Measurements from ENCODE around the gene HCN1.
"Not testable (repeated sequence)": the region's sequence is repeated elsewhere in the genome, so short reads cannot be mapped to it uniquely, and the experiment has no call there.

Gene HCN1

GRCh38 chr5:45312627-45313026 is 383.6 kb downstream of the HCN1 start:
- in situ Hi-C loops (cut with HindIII; ENCODE audit: low sequenced_read_pairs), result not testable (repeated sequence)

DNA sequence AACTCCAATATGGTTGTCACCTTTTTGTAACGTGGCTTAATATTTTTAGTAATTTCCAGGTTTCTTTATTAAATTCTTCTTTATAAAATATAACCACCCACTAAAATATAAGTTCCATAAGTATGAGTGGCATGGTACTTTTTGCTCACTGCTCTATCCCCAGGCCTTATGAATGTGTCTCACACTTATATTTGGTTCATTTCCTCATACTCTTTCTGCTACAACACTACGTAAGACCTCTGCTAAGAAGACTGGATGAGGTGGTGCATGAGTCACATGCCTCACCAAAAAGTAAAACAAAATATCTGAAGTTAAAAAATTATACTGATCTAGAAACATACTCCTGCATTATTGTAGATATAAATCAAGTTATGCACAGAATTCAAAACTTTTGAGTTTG is 400.9 kb downstream of the HCN1 start:
- in situ Hi-C loops (cut with HindIII; ENCODE audit: low sequenced_read_pairs), result no loop called here

- in situ Hi-C loops (cut with HindIII; ENCODE audit: low sequenced_read_pairs), result no loop called here
Measured at GRCh38 chr5:45288746-45289145, 407.4 kb downstream of the HCN1 start.

GRCh38 chr5:45284436-45284835 is 411.7 kb downstream of the HCN1 start:
- in situ Hi-C loops (cut with HindIII; ENCODE audit: low sequenced_read_pairs), result no loop called here

- in situ Hi-C loops (cut with HindIII; ENCODE audit: low sequenced_read_pairs), result no loop called here
Measured at GRCh38 chr5:45281081-45281480, 415.1 kb downstream of the HCN1 start.

DNA sequence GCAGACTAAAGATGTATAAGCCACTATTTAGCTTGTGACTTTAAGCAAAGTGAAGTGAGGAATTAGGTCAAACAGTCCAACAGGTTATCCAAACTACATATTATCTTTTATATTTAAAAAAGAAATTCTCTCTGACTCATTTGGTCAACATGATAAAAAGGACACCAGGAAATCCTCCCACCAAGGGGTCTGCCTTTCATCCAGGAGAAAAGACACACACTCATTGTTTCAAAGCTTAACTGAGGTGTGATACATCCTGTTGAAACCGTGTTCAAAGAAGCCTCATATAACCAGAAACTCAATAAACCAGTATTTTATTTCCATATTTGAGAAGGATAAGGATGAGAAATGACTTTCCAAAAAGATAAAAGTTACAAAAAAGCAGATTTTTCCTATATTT is 417.1 kb downstream of the HCN1 start:
- in situ Hi-C loops (cut with HindIII; ENCODE audit: low sequenced_read_pairs), result no loop called here

GRCh38 chr5:45277860-45278259 is 418.3 kb downstream of the HCN1 start:
- in situ Hi-C loops (cut with HindIII; ENCODE audit: low sequenced_read_pairs), result no loop called here

- in situ Hi-C loops (cut with HindIII; ENCODE audit: low sequenced_read_pairs), result no loop called here
Measured at GRCh38 chr5:45274241-45274640, 421.9 kb downstream of the HCN1 start.

DNA sequence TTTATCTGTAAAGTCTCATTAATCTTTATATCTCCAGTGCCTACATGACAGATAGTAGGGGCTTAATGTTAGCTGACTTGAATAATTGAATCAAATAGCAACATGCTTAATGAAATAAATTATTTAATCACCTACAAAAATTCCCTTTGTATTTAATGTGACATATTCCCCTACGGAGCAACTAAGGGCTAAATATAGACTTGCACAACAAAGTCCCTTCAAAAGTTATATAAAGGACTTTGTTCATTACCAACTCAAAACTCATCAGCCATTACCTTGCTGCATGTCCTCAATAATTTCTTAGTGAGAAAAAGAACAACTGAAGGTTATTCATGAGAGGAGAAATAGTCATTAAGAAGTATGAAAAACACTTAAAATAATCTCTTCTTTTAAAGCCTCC is 424.6 kb downstream of the HCN1 start:
- in situ Hi-C loops (cut with HindIII; ENCODE audit: low sequenced_read_pairs), result no loop called here

- in situ Hi-C loops (cut with HindIII; ENCODE audit: low sequenced_read_pairs), result no loop called here
Measured at GRCh38 chr5:45264447-45264846, 431.7 kb downstream of the HCN1 start.

DNA sequence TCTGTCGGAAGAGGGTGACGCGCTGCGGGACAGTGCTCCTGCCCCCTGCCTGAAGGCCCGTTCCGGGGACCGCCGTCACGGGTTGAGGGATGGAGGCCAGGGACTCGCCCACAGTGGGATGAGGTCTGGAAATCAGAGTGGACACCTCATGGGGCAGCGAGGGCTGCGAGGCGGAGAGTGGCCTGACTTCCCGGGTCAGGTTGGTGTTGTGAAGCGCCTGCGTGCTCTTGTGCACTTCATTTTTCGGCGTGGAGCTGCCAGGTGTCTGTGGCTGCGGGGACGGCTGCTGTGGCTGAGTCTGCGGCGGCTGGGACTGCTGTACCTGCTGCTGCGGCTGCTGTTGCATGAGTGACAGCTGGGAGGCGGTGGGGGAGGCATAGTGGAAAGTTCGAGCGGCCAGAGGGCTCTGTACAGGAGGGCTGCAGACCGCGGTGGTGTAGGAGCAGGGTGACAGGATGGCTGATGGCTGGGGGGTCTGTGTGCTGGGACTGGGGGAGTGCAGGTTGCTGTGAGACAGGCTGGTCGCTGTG is 434.1 kb downstream of the HCN1 start:
- in situ Hi-C loops (cut with HindIII; ENCODE audit: low sequenced_read_pairs), result no loop called here

GRCh38 chr5:45261125-45261524 is 435.1 kb downstream of the HCN1 start:
- in situ Hi-C loops (cut with HindIII; ENCODE audit: low sequenced_read_pairs), result no loop called here

- in situ Hi-C loops (cut with HindIII; ENCODE audit: low sequenced_read_pairs), result no loop called here
Measured at GRCh38 chr5:45260292-45260691, 435.9 kb downstream of the HCN1 start.

- in situ Hi-C loops (cut with HindIII; ENCODE audit: low sequenced_read_pairs), result no loop called here
Measured at GRCh38 chr5:45252978-45253377, 443.2 kb downstream of the HCN1 start.

DNA sequence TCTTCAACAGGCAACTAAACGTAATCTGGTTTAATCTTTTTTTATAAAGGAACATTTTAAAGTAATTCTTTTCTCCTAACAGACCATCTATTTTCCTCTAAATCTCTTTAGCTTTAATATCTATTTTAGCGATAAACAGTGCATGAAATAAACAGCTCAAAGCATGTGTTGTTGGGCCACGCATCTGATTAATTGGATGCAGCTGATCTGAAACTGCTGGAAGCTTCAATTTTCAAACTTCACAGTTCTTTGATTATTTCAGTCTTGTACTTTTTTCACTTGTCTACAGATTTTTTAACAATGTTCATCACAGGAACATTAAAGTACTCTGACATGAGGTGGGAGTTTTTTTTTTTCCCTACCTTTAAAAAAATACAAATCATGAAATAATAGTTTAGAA is 443.6 kb downstream of the HCN1 start:
- in situ Hi-C loops (cut with HindIII; ENCODE audit: low sequenced_read_pairs), result no loop called here

GRCh38 chr5:45225571-45226031 is 470.6 kb downstream of the HCN1 start:
- in situ Hi-C loops (cut with HindIII; ENCODE audit: low sequenced_read_pairs), result no loop called here

- in situ Hi-C loops (cut with HindIII; ENCODE audit: low sequenced_read_pairs), result no loop called here
Measured at GRCh38 chr5:45205403-45205961, 490.7 kb downstream of the HCN1 start.

Data from endothelial cell of hepatic sinusoid (primary cell).